SK-N-SH treated with all-trans-retinoic acid at 6 μM for 48 hours (cell line): Measurements from ENCODE around the gene C14orf180.

ENCODE experiments used
- ATAC-seq: fragments of 200-7000 bp; cut with Tn5 transposase; 3 replicates; pipeline ENCODE4 v1.9.1; 2020; ENCODE audit warnings: mild to moderate bottlenecking, moderate library complexity
- ARNTL ChIP-seq: fragments of 450-650 bp; formaldehyde crosslinking; IDR thresholded peaks from 2 replicates; pipeline ENCODE4 v1.5.0; 2020; ENCODE audit warnings: low read depth, mild to moderate bottlenecking, moderate library complexity, borderline replicate concordance
- CREB5 ChIP-seq: fragments of 250-450 bp; sonication (Bioruptor Pico); IDR thresholded peaks from 2 replicates; pipeline ENCODE4 v1.5.1; 2020; ENCODE audit warnings: low read depth, mild to moderate bottlenecking, moderate library complexity
- CSDC2 ChIP-seq: fragments of 250-450 bp; sonication (Bioruptor Pico); IDR thresholded peaks from 2 replicates; pipeline ENCODE4 v1.5.0; 2020; ENCODE audit warnings: mild to moderate bottlenecking, moderate library complexity
- CSRNP3 ChIP-seq: fragments of 250-450 bp; sonication (Bioruptor Pico); IDR thresholded peaks from 2 replicates; pipeline ENCODE4 v1.5.1; 2021; ENCODE audit warnings: mild to moderate bottlenecking, moderate library complexity
- ESRRG ChIP-seq: fragments of 250-450 bp; sonication (Bioruptor Pico); IDR thresholded peaks from 2 replicates; pipeline ENCODE4 v1.6.1; 2021; ENCODE audit warnings: mild to moderate bottlenecking
- ISL1 ChIP-seq: fragments of 250-450 bp; sonication (Bioruptor Pico); IDR thresholded peaks from 2 replicates; pipeline ENCODE4 v2.1.2; 2022; ENCODE audit warnings: mild to moderate bottlenecking, moderate library complexity
- PATZ1 ChIP-seq: fragments of 250-450 bp; sonication (Bioruptor Pico); IDR thresholded peaks from 2 replicates; pipeline ENCODE4 v1.8.0; 2020; ENCODE audit warnings: mild to moderate bottlenecking, moderate library complexity, borderline replicate concordance
- POU6F1 ChIP-seq: fragments of 250-450 bp; sonication (Bioruptor Pico); IDR thresholded peaks from 2 replicates; pipeline ENCODE4 v1.8.0; 2021; ENCODE audit warnings: low read depth, mild to moderate bottlenecking, moderate library complexity, borderline replicate concordance
- PPARA ChIP-seq: fragments of 250-450 bp; sonication (Bioruptor Pico); IDR thresholded peaks from 2 replicates; pipeline ENCODE4 v1.5.0; 2020; ENCODE audit warnings: mild to moderate bottlenecking, borderline replicate concordance
- RARB ChIP-seq: fragments of 250-450 bp; sonication (Bioruptor Pico); IDR thresholded peaks from 2 replicates; pipeline ENCODE4 v1.8.0; 2021; ENCODE audit warnings: mild to moderate bottlenecking, moderate library complexity
- SNAI2 ChIP-seq: fragments of 250-450 bp; sonication (Bioruptor Pico); IDR thresholded peaks from 2 replicates; pipeline ENCODE4 v1.5.0; 2020; ENCODE audit warnings: mild to moderate bottlenecking, moderate library complexity
- TCF4 ChIP-seq: fragments of 250-450 bp; sonication (Bioruptor Pico); IDR thresholded peaks from 2 replicates; pipeline ENCODE4 v1.8.0; 2021; ENCODE audit warnings: mild to moderate bottlenecking, moderate library complexity, borderline replicate concordance
- TOX ChIP-seq: fragments of 250-450 bp; sonication (Bioruptor Pico); IDR thresholded peaks from 2 replicates; pipeline ENCODE4 v1.8.0; 2021; ENCODE audit warnings: mild to moderate bottlenecking, moderate library complexity, borderline replicate concordance
- TSHZ2 ChIP-seq: fragments of 250-450 bp; sonication (Bioruptor Pico); IDR thresholded peaks from 2 replicates; pipeline ENCODE4 v1.5.0; 2020; ENCODE audit warnings: mild to moderate bottlenecking, moderate library complexity
- ZC3H10 ChIP-seq: fragments of 250-450 bp; sonication (Bioruptor Pico); IDR thresholded peaks from 2 replicates; pipeline ENCODE4 v1.5.1; 2021; ENCODE audit warnings: mild to moderate bottlenecking, moderate library complexity
- ZFP30 ChIP-seq: fragments of 450-650 bp; formaldehyde crosslinking; IDR thresholded peaks from 2 replicates; pipeline ENCODE4 v1.5.0; 2022; ENCODE audit warnings: mild to moderate bottlenecking, moderate library complexity
- ZNF565 ChIP-seq: fragments of 450-650 bp; formaldehyde crosslinking; conservative IDR thresholded peaks from 2 replicates; pipeline ENCODE4 v1.5.0; 2020; ENCODE audit warnings: low read depth, mild to moderate bottlenecking, moderate library complexity
- ZNF70 ChIP-seq: fragments of 450-650 bp; formaldehyde crosslinking; IDR thresholded peaks from 2 replicates; pipeline ENCODE4 v1.5.0; 2020; ENCODE audit warnings: mild to moderate bottlenecking, moderate library complexity
- ZNF8 ChIP-seq: fragments of 450-650 bp; formaldehyde crosslinking; IDR thresholded peaks from 2 replicates; pipeline ENCODE4 v1.5.0; 2020; ENCODE audit warnings: mild to moderate bottlenecking, moderate library complexity

The C14orf180 gene

GRCh38 chr14:104598910-104599273 is 19.3 kb downstream of the C14orf180 start:
- no peak for TF ChIP-seq TSHZ2
- TF ChIP-seq ISL1 (CRISPR knock-in tag), result no peak
- no peak for TF ChIP-seq TOX
- TF ChIP-seq SNAI2 (CRISPR knock-in tag), result no peak
- no peak for TF ChIP-seq CSDC2 (CRISPR knock-in tag)
- TF ChIP-seq ZNF70 (CRISPR knock-in tag), result no peak
- no peak for TF ChIP-seq ZNF8 (CRISPR knock-in tag)
- TF ChIP-seq PPARA (CRISPR knock-in tag), result no peak
- no peak for TF ChIP-seq CREB5 (CRISPR knock-in tag)
- TF ChIP-seq ZC3H10, result no peak
- TF ChIP-seq ESRRG (CRISPR knock-in tag), result no peak
- no peak for TF ChIP-seq PATZ1 (CRISPR knock-in tag)
- TF ChIP-seq ZFP30 (CRISPR knock-in tag), result no peak
- TF ChIP-seq TCF4 (CRISPR knock-in tag), result no peak
- no peak for ATAC-seq

- ATAC-seq, result no peak
- TF ChIP-seq ARNTL (no peak), SNAI2 (CRISPR knock-in tag) (no peak), RARB (CRISPR knock-in tag) (no peak), CSDC2 (CRISPR knock-in tag) (no peak), ZNF70 (CRISPR knock-in tag) (no peak), TOX (no peak), CSRNP3 (CRISPR knock-in tag) (no peak), ISL1 (CRISPR knock-in tag) (no peak), POU6F1 (CRISPR knock-in tag) (no peak), PATZ1 (CRISPR knock-in tag) (no peak), ZFP30 (CRISPR knock-in tag) (no peak), ZNF565 (CRISPR knock-in tag) (no peak), ESRRG (CRISPR knock-in tag) (no peak), ZNF8 (CRISPR knock-in tag) (no peak), TSHZ2 (no peak), PPARA (CRISPR knock-in tag) (no peak)
These were observed 19.9 kb downstream of the C14orf180 start for GRCh38 chr14:104599446-104599845.
